GM21723 (cell line): ENCODE data around the gene MAP3K7.

Source experiments
- ATAC-seq: cut with Tn5 transposase; IDR thresholded peaks from one replicate; pipeline ENCODE4 v1.9.1; 2021; ENCODE audit warnings: mild to moderate bottlenecking, moderate library complexity; ENCODE audit not compliant: unreplicated experiment

The MAP3K7 gene

DNA sequence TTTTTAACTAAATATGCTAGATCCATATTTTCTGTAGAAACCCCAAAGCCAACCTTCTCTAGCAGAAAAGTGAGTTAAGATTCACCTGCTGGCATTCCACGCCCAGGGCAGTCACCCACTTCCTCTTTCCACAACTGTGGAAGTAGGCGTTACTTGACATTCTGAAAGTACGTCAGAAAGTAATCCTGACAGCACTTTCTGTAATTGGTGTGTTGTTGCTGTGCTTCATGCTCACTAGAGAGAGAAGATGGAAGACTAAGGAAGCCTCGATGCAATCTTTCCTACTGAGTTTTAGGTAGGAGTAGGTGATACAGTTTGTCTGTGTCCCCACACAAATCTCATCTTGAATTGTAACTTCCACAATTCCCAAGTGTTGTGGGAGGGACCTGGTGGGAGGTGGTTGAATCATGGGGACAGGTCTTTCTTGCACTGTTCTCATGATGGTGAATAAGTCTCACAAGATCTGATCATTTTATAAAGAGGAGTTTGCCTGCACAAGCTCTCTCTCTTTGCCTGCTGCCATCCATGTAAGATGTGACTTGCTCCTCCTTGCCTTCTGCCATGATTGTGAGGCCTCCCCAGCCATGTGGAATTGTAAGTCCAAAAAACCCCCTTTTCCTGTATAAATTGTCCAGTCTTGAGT, 101.1 kb downstream of the MAP3K7 start:
- ATAC-seq, result no peak

DNA sequence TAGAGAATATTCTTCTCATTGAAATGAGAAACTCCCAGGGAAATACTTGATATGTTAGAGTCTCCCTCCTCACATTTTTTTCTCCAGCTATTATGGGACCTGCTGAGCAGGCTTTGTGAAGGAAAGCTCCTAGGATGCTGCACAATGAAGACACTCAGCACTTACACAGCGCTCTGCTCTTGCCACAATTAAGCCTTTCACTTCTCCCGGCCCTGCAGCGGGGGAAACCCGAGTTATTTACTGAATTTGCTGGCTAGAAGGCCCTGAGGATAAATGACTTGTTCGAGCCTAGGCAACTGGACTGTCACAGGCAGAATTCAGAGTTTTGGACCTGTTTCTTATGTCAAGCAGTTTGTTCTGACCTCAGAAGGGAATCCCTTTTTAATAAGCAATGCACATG, 102.0 kb downstream of the MAP3K7 start:
- no peak for ATAC-seq

DNA sequence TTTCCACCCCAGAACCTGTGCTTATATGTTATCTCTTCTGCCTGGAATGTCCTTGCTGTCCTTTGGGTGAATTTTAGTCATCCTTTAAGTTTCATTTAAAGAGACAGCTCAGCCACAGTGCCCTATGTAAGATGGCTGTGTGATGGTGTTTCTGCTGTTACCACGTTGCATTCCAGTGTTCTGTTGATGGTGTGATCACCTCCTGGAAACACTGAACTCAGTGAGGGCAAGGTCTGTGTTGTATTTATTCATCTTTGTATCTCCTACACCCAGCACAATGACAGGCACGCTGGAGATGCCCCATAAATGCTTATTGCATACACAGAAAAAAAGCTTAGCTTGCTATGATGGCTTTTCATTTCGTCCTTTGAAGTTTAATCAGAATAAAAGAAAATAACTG, 102.5 kb downstream of the MAP3K7 start:
- no peak for ATAC-seq

DNA sequence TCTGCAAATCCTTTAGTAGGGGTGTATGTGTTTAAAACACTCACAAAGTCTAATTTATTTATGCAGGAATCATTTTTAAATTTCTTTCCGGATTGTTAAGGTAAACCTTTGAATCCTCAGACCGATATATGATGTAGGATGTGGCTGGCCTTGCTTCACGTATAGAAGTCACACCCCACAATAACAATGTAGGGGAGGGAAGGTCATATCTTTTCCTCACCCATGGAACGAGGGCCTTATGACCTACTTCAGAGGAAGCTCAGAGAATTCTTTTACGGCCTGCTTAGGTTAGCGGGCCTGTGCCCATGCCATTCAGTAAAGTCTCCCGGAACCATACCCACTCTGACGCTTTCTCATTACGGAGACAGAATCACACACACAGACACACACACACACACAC, 102.9 kb downstream of the MAP3K7 start:
- ATAC-seq, result no peak

DNA sequence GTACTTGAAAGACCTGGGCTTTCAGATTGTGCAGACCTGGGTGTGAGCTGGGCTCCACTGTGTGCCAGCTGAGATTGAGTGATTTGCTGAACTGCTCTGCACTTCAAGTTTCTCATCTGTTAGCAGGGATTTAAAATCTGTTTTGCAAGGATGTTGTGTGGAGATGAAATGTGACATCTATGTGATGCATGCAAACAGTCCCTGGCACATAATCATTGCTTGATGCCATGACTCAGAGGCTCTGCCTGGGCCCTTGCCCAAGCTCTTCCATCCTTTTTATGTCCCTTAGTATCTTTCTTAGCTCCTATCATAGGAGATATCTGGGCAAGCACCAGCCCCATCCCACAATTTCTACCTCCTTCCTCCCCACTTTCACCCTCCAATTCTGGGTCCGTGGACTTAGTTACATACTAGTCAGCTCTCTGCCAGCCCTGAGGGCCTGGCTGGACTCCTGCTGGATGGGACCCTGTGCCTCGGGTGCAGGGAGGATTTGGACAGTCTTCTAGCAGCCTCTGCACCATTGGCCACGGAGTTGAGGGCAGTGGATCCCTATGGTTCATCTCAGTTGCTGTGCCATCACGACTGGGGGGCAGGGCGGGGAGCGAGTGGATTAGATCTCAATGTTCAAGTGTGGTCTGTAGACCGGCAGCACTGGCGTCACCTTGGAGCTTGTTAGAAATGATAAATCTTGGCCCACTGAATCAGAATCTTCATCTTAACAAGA, 103.6 kb downstream of the MAP3K7 start:
- no peak for ATAC-seq

DNA sequence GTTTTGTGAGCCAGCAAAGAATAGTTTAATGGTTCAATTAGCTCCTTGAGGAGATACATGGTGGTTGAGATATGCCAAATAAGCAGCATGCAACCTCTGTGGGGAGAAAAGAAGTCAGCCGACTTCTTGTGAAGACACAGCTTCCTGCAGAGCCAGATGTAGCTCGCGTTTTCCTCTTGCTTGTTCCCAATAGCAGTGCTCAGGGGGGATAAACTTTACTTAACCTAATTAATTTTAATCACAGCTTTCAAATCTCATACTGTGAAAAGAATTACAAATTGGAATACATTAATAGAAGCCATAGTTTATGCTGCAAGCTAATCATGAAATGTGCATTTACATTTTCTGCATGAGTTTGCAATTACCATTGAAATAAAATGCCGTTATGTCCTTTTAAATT, 106.2 kb downstream of the MAP3K7 start:
- ATAC-seq, result no peak

DNA sequence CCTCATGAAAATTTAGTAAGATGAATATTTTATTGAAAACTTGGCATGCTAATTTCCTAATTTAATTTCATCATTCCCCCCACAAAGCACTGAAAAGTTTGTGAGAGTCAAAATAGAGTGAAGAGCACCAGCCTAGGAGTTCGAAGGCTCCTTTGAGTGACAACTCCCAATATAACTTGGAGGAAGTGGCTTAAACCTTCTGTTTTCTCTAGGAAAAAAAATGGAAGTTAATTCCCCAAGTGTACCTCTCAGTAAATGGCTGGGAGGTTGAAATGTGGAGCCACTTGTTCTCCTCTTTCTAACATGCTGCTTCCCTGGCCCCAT, 107.3 kb downstream of the MAP3K7 start:
- no peak for ATAC-seq

DNA sequence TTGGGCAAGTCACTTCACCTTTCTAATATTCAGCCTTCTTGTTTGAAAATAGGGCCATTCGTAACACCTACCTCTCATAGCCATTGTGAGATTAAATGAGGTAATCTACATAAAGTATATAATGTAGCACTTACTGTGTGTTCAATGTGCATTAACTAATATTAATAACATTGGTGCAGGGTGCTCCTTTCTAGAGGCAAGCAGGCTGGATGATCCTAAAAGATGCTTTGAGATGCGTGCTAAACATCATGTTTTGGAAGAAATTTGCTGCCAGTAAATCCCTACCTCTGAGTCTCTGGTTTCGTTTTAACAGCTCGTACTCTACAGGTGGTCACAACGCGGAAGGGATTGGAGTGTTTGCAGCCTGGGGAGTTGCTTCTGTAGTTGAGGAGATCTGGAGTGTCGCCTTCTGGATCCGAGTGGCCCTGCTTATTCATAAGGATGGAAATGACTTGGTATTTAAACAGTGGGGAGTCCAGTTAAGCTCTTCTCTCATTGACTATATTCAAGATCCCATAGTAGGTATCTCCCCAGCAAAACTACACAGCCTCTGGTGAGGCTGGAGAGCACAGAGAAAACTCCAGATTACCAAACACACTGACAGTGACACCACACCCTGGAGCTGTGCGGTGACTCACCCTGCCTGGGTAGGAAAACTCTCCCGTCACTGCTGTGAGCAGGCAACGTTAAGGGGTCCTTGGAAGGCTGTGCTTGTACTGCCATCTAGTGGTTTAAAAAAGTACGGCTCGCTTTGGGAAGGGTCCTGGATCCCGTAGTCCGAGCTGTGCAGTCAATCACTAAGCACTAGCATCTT, 107.9 kb downstream of the MAP3K7 start:
- peak; percentile 90 for ATAC-seq

DNA sequence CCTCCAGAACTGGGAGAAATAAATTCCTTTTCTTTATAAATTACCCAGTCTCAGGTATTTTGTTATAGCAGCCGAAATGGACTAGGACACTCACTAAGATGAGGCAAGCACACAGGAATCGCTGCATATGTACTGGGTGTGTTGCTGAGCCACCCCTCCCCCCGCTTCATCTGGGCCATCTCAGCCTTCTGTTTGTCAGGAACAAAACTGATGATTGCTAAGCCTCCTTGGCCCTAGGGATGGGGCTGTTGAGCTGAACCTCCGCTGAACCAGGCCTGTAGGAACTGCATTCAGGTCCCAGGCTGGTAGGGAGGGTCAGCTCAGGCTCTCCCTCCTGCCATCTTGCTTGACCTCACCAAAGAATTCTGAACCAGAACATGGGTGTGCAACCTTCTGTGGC, 108.6 kb downstream of the MAP3K7 start:
- ATAC-seq, result no peak

DNA sequence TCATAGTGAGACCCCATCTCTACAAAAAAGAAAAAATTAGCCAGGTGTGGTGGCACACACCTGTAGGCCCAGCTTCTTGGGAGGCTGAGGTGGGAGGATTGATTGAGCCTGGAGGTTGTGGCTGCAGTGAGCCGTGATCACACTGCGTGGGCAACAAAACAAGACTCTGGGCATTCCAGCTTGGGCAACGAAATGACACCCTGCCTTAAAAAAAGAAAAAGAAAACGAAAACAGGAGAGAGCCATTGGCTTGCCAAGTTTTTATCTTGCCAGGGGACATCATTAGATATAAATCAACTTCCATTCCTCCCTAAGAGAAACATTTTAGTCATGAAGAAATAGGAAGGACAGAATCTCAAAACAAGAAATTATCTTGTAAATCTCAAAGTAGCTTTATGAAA, 109.5 kb downstream of the MAP3K7 start:
- no peak for ATAC-seq

DNA sequence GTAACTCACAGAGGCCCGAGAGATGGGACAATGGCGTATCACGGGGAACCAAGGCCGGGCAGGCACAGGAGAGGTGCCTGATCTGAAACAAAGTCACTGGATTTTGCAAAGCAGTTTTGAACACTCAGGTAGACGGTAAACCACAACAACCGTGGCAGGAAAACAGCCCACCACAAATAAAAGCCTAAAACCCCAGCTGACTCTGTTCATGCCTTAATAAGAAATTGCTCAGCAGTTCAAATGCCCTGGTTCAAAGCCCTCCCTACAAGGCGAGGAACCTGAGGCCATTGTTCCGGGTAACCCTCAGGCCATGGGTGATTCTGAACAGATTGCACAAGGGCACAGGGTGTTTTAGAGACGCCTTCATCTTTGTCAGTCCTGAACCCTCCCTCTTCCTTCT, 114.2 kb downstream of the MAP3K7 start:
- ATAC-seq, result no peak

DNA sequence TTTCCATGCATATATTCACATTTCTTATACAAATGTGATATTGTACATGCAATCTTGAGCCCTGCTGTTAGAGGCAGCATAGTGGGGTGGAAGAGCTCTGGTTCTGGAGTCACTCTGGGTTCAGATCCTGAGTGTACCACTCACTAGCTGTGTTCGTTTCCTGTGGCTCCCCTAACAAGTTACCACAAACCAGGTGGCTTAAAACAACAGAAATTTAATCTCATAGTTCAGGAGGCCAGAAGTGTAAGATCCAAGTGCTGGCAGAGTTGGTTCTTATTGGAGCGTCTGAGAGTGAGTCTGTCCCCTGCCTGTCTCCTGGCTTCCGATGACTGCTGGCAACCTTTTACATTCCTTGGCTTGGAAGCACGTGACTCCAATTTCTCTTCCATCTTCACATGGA, 115.6 kb downstream of the MAP3K7 start:
- no peak for ATAC-seq

DNA sequence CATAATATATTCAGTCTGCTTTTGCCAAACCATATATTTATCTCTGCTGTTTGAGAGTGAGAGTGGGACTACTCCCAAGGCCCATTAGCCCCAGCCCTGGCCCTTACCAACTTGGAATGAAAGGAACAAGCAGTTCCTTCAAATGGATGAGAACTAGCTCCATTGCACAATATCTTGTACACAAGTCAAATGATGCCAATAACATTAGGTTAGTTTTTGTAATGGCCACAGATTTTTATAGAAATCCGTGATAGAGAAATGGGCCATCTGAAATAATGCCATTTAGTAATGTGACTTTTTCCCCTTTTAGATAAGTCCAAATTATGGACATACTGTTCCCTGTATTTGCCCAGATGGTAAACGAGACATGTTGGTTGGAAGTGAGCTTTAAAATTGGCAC, 117.0 kb downstream of the MAP3K7 start:
- ATAC-seq, result no peak

DNA sequence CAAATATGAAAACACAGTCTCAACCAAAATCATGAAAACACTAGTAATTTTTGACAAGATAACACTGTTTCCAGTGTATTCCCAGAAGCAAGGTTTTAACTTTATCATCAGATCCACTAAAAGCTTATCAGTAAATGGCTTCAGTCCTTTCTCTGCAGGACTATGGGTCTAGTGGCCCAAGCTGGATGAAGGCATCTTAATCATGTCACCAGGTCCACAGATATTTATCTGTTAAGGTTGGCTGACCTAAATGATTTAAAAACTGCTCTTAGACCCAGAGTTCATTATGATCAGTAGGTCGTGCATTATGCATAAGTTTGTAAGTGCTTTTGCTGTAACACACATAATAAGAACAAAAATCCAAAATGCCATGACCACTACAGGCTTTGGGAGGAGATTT, 118.0 kb downstream of the MAP3K7 start:
- no peak for ATAC-seq

DNA sequence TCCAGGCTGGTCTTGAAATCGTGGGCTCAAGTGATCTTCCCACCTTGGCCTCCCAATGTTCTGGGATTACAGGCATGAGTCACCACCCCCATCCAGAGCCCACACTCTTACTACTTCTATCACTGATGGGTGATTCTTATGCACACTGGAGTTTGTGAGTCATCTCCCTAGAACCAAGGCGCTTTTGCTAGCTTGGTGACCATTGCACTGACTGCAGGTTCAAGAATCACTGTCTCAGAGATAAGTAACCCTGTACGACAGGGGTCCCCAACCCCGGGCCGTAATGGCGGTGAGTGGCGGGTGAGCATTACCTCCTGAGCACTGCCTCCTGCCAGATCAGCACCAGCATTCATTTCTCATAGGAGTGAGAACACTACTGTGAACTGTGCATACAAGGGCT, 118.8 kb downstream of the MAP3K7 start:
- no peak for ATAC-seq

DNA sequence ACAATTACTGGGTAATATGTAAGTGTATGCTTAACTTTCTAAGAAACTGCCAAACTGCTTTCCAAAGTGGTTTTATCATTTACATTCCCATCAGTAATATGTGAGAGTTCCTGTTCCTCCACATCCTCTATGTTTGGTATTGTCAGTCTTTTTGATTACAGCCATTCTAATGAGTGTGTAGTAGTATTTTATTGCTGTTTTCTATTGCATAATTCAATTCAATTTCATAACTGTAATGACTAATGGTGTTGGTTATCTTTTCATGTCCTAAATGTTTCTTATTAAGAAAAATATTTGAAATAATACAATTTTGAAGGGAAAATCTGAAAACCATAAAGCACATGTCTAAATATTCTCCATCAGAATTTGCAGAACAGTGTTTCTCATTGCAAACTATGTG, 119.3 kb downstream of the MAP3K7 start:
- no peak for ATAC-seq

DNA sequence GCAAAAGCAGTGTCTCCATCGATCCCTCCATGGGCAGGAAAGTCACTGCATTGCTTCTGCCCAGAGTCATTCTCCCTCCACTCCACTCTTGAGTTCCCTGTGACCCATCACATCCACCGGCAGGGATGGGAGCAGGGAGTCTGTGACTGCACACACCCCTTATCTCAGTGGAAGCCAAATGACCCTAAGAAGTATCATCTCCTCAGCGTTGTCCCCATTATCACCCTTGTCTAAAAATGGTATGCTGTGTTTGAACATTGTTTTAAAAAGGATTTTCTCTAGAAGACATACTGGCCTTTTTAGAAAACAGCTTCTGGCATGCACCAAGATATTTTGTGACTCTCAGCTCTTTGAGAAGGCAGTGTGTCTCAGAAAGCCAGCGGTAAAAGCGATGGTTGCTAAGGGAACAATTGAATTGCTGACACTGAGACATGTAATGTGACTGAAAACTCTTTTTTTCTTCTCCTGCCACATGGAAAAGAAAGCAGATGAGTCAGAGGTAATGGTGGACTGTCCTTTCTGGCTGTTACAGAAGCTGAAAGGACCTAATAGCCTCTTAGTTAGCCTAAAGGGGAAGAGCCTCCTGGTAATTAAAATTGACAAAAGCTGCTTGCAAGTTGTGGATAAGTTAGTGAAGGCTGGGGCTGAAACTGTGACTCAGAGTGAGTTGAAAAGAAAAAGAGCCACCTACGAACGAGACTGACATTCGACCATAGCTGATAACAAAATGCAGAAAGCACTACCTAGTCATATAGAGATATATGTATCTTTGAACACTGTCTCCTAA, 120.5 kb downstream of the MAP3K7 start:
- no peak for ATAC-seq

DNA sequence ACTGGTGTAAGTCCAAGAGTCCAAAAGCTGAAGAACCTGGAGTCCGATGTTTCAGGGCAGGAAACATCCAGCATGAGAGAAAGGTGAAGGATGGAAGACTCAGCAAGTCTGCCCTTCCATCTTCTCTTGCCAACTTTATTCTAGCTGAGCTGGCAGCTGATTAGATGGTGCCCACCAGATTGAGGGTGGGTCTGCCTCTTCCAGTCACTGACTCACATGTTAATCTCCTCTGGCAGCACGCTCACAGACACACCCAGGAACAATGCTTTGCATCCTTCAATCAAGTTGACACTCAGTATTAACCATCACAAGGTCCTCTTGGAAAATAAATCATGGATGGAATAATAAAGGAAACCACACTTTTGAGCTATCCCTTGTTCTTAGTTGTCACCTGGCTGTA, 121.2 kb downstream of the MAP3K7 start:
- ATAC-seq, result no peak

DNA sequence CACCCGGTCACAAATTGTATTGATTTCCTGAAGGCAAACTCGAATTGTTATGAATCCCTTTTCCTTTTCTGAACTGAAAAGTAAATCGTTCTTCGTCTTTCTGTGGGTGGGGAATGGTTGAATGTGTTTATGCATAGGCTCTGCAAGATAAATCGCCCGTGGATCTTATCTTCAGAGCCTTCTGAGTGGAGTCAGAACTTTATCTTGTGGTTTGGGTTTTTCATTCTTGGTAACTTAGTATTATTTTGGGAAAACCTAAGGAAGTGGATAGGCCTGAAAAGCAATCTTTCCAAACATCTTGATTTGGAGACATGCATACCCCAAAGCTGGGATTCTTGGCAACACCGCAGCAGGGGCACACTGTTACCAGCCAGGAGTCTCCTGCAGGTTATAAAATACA, 122.4 kb downstream of the MAP3K7 start:
- no peak for ATAC-seq

DNA sequence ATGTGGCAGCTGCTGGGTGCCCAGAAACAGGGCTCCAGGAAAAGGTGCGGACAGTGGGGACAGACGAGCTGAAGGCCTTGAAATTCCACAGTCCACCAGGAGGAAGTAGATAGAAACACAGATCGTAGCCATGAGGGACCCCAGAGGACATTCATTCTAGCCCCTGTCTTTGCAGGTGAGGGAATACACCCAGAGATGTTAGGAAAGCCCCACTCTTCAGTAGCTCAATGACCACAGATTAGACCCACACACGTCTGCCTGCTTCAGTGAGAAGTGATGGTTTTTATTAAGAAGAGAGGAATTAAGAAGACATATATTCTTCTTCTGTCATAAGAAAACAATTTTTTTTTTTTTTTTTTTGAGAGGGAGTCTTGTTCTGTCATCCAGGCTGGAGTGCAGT, 123.0 kb downstream of the MAP3K7 start:
- ATAC-seq, result no peak
